ENCODE results near the gene SLC17A9.

GRCh38 chr20:62987114-62987513 is 34.6 kb downstream of the SLC17A9 start:
- no peak for TF ChIP-seq CTCF (IDR thresholded peaks at IDR 0.05)
- no peak for TF ChIP-seq POLR2A (IDR thresholded peaks at IDR 0.05)

Measured in Peyer's patch (tissue), 4 donors.